ENCODE results near the gene KATNA1. TPM values are rescaled to one million over a fixed set of nuclear protein-coding genes. Genes with fewer than 3 reads are reported as not detected.

The KATNA1 gene
- total and polyA plus RNA-seq, 9 of the 15 experiments (the other 6 are each of a cell fraction or from before 2014, with no cell fraction given) = 22.5 to 76.9 (median 45.0) TPM

DNA sequence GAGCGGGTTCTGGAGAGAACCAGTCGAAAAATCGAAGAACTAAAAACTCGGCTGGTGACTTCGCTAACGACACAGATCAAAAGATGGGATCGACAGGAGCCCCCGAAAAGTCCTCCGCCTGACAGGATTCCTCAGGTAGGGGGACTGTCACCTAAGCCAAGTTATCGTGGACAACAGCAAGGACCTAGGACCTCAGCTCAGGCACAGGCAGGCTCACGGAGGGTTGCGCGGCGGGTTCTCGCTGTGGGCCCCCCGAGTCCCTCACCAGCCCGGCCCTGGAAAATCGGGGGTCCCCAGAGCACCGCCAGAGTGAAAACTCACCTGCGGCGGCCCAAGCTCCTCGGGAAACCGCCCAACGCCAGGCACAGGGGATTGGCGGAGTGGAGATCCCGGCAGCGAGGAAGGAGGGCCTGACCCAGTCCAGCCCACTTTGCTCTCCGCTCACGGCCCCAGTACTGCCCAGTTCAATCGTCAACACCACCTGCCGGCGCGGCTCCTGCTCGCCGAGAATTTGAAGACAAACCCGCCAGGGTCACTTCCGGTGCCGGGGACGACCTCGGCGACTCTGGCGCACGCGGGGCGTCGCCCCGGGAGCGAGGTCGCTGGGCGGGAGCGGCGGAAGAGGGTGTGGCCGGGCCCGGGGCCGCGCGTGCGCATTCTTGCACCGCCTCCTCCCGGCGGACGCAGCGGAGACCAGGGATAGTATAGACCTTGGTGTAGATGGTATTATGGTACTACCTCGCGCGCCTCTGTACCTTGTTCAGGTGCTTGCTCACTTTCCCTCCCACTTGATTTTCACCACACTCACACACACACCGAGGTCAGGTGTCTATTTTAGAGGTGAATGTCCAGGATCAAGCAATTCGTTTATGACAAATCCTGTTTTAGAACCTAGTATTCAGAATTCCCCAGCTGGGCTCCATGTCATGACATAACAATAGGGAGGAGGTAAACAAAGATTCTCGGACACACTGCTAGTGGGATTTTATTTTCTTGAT lies at the start of gene KATNA1 (continued):
- TF ChIP-seq ETV1 (tag; conservative IDR thresholded peaks at IDR 0.05; ENCODE audit: low read depth) = peak; percentile 72
- TF ChIP-seq PPARD (CRISPR knock-in tag; IDR thresholded peaks at IDR 0.05) = no peak
- TF ChIP-seq ZNF445 (CRISPR knock-in tag; IDR thresholded peaks at IDR 0.05; ENCODE audit: low read depth) = peak; percentile 78; the same call in 1 of the 2 replicates
- TF ChIP-seq, protein P1, sequence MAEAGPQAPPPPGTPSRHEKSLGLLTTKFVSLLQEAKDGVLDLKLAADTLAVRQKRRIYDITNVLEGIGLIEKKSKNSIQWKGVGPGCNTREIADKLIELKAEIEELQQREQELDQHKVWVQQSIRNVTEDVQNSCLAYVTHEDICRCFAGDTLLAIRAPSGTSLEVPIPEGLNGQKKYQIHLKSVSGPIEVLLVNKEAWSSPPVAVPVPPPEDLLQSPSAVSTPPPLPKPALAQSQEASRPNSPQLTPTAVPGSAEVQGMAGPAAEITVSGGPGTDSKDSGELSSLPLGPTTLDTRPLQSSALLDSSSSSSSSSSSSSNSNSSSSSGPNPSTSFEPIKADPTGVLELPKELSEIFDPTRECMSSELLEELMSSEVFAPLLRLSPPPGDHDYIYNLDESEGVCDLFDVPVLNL (CRISPR knock-in tag; IDR thresholded peaks at IDR 0.05; ENCODE audit: low read depth) = peak; percentile 53; the same call in 1 of the 2 replicates
- no peak for TF ChIP-seq MYNN (IDR thresholded peaks at IDR 0.05)
- no peak for TF ChIP-seq MYNN (CRISPR knock-in tag; IDR thresholded peaks at IDR 0.05)
- TF ChIP-seq ILF3 (IDR thresholded peaks at IDR 0.05; ENCODE audit: borderline replicate concordance) = no peak
- no peak for TF ChIP-seq HNRNPUL1 (IDR thresholded peaks at IDR 0.05; ENCODE audit: low read length)
- no peak for TF ChIP-seq TSC22D4 (tag; IDR thresholded peaks at IDR 0.05)
- TF ChIP-seq DMBX1 (CRISPR knock-in tag; IDR thresholded peaks at IDR 0.05; ENCODE audit: borderline replicate concordance) = peak; percentile 21; the same call in 1 of the 2 replicates
- TF ChIP-seq, protein P2, sequence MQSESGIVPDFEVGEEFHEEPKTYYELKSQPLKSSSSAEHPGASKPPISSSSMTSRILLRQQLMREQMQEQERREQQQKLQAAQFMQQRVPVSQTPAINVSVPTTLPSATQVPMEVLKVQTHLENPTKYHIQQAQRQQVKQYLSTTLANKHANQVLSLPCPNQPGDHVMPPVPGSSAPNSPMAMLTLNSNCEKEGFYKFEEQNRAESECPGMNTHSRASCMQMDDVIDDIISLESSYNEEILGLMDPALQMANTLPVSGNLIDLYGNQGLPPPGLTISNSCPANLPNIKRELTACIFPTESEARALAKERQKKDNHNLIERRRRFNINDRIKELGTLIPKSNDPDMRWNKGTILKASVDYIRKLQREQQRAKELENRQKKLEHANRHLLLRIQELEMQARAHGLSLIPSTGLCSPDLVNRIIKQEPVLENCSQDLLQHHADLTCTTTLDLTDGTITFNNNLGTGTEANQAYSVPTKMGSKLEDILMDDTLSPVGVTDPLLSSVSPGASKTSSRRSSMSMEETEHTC (IDR thresholded peaks at IDR 0.05) = peak; percentile 4; the same call in 1 of the 2 replicates
- no peak for TF ChIP-seq PYGO2 (tag; IDR thresholded peaks at IDR 0.05)
- no peak for TF ChIP-seq SIRT6 (IDR thresholded peaks at IDR 0.05; ENCODE audit: low read depth, low read length)
- TF ChIP-seq GATAD2B (IDR thresholded peaks at IDR 0.05; ENCODE audit: borderline replicate concordance) = peak; percentile 31; the same call in 1 of the 2 replicates
- TF ChIP-seq SRF (CRISPR knock-in tag; IDR thresholded peaks at IDR 0.05) = peak; percentile 10 to 87; a peak in 2 of 4 replicates
- TF ChIP-seq ZNF584 (CRISPR knock-in tag; IDR thresholded peaks at IDR 0.05; ENCODE audit: low read depth) = no peak
- no peak for TF ChIP-seq ZKSCAN3 (CRISPR knock-in tag; IDR thresholded peaks at IDR 0.05)
- TF ChIP-seq, protein P3, sequence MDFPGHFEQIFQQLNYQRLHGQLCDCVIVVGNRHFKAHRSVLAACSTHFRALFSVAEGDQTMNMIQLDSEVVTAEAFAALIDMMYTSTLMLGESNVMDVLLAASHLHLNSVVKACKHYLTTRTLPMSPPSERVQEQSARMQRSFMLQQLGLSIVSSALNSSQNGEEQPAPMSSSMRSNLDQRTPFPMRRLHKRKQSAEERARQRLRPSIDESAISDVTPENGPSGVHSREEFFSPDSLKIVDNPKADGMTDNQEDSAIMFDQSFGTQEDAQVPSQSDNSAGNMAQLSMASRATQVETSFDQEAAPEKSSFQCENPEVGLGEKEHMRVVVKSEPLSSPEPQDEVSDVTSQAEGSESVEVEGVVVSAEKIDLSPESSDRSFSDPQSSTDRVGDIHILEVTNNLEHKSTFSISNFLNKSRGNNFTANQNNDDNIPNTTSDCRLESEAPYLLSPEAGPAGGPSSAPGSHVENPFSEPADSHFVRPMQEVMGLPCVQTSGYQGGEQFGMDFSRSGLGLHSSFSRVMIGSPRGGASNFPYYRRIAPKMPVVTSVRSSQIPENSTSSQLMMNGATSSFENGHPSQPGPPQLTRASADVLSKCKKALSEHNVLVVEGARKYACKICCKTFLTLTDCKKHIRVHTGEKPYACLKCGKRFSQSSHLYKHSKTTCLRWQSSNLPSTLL (IDR thresholded peaks at IDR 0.05) = peak; percentile 99
